ENCODE results near the gene CHTF8.
"Not testable (repeated sequence)": the region's sequence is repeated elsewhere in the genome, so short reads cannot be mapped to it uniquely, and the experiment has no call there.

CHTF8 gene

DNA sequence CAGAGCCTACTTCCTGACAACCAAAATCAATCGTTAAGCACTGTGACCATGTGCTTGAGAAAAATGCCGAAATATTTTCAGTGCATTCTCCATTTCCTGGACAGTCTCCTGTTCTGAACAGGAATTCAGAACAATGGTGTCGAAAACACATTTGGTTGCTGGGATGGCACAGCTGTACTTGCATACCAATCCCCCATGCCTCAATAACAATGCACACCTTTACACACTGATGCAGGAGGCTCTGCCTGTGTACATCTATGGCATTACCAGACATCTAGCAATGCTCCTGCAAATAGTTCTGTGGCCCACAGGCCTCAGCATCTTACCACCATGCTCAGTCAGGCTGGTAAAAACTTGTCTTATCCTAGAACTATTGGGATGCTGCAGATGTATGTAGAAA lies 6.2 kb downstream of the CHTF8 start:
- FAIRE-seq (peak; percentile 23), DNase-seq (ENCODE audit: insufficient read length, low spot score) (no peak)
- no peak for TF ChIP-seq POLR2A (IDR thresholded peaks at IDR 0.05; ENCODE audit: low read depth, low read length)

DNA sequence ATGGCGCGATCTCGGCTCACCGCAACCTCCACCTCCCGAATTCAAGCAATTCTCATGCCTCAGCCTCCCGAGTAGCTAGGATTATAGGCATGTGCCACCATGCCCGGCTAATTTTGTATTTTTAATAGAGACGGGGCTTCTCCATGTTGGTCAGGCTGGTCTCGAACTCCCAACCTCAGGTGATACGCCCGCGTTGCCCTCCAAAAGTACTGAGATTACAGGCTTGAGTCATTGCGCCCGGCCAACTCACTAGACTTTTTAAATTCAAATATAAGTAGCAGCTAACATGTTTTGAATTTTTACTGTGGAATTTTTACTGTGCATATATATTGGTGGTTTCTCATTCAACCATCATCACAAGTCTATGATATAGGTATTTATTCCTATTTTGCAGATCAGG lies 7.4 kb downstream of the CHTF8 start:
- not testable (repeated sequence) for FAIRE-seq

GRCh38 chr16:69124406-69124805 lies 8.0 kb downstream of the CHTF8 start:
- not testable (repeated sequence) for DNase-seq (ENCODE audit: insufficient read length, low spot score); FAIRE-seq

More for the DNA sequence above, 7.4 kb downstream of the CHTF8 start:
- not testable (repeated sequence) for DNase-seq (ENCODE audit: insufficient read length, low spot score)

DNA sequence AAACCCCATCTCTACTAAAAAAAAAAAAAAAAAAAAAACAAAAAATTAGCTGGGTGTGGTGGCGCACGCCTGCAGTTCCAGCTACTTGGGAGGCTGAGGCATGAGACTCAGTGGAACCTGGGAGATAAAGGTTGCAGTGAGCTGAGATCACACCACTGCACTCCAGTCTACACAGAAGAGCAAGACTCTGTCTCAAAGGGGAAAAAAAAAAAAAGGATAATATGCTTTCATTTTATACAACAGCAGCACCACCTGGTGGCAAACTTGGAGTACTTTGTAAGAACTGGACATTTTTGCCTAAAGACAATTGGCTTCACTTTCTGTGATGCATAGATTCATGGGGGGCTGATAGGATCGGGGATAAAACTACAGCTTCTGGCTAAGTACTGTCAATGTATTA lies 8.5 kb downstream of the CHTF8 start:
- peak; percentile 75 for FAIRE-seq
- DNase-seq (ENCODE audit: insufficient read length, low spot score): peak; percentile 47
- TF ChIP-seq POLR2A (IDR thresholded peaks at IDR 0.05; ENCODE audit: low read depth, low read length): no peak

- FAIRE-seq: no peak
- DNase-seq (ENCODE audit: insufficient read length, low spot score): no peak
- TF ChIP-seq POLR2A (IDR thresholded peaks at IDR 0.05; ENCODE audit: low read depth, low read length): no peak
These were observed 12.2 kb downstream of the CHTF8 start for GRCh38 chr16:69120096-69120664.

DNA sequence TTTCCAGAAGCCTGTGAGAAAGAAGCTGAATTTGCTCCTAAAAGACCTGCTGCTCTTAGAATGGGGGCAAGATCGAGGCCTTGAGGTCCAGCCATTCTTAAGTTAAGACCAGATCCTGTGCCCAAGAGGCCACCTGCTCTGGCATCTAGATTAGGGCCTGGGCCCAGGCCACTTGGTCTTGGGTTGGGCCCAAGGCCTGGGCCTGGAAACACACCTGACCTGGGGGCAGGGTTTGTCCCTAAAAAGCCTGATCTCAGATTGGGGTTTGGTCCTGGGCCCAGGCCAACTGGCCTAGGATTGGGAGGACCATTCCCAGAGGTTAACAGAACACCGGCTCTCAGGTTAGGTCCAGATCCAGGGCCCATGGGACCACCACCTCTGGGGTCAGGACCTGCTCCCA lies 12.9 kb downstream of the CHTF8 start:
- TF ChIP-seq POLR2A (IDR thresholded peaks at IDR 0.05; ENCODE audit: low read depth, low read length): no peak
- FAIRE-seq: no peak
- no peak for DNase-seq (ENCODE audit: insufficient read length, low spot score)

- no peak for TF ChIP-seq POLR2A (IDR thresholded peaks at IDR 0.05; ENCODE audit: low read depth, low read length)
- no peak for DNase-seq (ENCODE audit: insufficient read length, low spot score)
- FAIRE-seq: no peak
These were observed 13.4 kb downstream of the CHTF8 start for GRCh38 chr16:69118994-69119393.

- TF ChIP-seq POLR2A (IDR thresholded peaks at IDR 0.05; ENCODE audit: low read depth, low read length): no peak
- DNase-seq (ENCODE audit: insufficient read length, low spot score) (no peak), FAIRE-seq (no peak)
These were observed 13.9 kb downstream of the CHTF8 start for GRCh38 chr16:69118468-69118867.

- no peak for FAIRE-seq
- no peak for TF ChIP-seq POLR2A (IDR thresholded peaks at IDR 0.05; ENCODE audit: low read depth, low read length)
- DNase-seq (ENCODE audit: insufficient read length, low spot score): no peak
These were observed 15.5 kb downstream of the CHTF8 start for GRCh38 chr16:69116906-69117305.

DNA sequence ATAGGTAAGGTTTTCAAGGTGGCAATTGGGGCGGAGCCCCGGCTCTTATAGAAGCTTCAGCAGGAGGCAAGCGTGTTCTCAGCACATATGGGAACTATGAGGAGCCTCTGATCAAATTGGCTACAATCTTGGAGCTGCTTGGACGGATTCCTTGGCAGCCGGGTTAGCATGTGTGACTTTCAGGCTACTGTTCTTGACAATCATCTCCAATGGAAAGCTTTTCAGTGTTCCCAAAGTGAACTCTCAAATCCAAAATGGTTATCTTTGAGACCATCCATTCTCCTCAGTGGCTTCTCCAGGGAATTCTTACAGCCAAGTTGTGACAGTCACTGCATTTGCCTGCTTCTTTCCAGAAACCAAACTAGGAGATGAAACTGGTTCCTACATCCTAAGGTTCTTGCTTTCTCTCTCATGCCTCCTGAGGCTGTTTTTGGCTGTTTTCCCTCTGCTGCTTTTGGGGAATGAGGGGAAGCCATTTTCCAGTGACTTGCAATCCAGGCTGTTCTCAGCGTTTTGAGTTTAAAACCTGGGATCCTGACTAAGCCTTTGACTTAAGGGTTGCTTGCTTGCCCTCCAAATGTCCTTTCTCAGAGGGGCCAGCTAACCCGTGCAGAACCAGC lies 16.0 kb downstream of the CHTF8 start:
- FAIRE-seq (no peak), DNase-seq (ENCODE audit: insufficient read length, low spot score) (no peak)
- no peak for TF ChIP-seq POLR2A (IDR thresholded peaks at IDR 0.05; ENCODE audit: low read depth, low read length)

- DNase-seq (ENCODE audit: insufficient read length, low spot score): no peak
- no peak for FAIRE-seq
- TF ChIP-seq POLR2A (IDR thresholded peaks at IDR 0.05; ENCODE audit: low read depth, low read length): no peak
These were observed 16.6 kb downstream of the CHTF8 start for GRCh38 chr16:69115837-69116236.

DNA sequence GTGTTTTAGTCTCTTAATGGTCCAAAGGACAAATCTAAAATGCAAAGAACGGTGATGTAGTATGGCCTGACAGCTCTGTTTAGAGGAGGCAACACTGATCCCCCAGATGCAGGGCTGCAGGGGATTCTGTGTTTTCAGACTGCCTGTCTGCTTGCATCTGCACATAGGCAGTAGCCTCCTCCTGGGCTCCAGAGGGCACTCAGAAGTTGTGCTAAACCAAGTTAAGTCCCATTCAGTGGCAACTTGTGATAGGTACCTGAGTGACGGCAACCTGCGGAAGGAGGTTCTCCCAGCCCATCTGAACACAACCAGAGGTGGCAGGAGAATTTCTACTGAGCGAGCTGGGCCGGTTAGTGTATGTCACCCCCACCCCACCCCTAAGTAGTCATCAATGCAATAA lies 17.0 kb downstream of the CHTF8 start:
- TF ChIP-seq POLR2A (IDR thresholded peaks at IDR 0.05; ENCODE audit: low read depth, low read length): no peak
- no peak for DNase-seq (ENCODE audit: insufficient read length, low spot score)
- no peak for FAIRE-seq

DNA sequence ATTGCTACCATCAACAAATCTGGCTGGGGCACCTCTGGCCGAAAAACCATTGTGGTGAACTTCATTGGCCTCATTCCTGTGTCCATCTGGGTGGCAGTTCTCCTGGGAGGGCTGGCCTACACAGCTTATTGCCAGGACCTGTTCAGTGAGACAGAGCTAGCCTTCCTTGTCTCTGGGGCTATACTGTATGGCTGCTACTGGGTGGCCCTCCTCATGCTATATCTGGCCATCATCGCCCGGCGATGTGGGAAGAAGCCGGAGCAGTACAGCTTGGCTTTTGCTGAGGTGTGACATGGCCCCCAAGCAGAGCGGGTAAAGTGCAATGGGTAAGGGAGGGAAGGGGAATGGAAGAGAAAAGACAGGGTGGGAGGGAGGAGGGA lies 17.4 kb downstream of the CHTF8 start:
- TF ChIP-seq POLR2A (IDR thresholded peaks at IDR 0.05; ENCODE audit: low read depth, low read length): no peak
- no peak for DNase-seq (ENCODE audit: insufficient read length, low spot score)
- no peak for FAIRE-seq

DNA sequence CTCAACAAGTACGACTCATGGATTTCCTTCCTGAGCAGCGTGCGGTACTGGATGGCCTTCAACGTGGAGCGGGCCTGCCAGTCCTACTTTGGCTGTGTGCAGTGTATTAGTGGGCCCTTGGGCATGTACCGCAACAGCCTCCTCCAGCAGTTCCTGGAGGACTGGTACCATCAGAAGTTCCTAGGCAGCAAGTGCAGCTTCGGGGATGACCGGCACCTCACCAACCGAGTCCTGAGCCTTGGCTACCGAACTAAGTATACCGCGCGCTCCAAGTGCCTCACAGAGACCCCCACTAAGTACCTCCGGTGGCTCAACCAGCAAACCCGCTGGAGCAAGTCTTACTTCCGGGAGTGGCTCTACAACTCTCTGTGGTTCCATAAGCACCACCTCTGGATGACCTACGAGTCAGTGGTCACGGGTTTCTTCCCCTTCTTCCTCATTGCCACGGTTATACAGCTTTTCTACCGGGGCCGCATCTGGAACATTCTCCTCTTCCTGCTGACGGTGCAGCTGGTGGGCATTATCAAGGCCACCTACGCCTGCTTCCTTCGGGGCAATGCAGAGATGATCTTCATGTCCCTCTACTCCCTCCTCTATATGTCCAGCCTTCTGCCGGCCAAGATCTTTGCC lies 17.9 kb downstream of the CHTF8 start:
- TF ChIP-seq POLR2A (IDR thresholded peaks at IDR 0.05; ENCODE audit: low read depth, low read length): no peak
- DNase-seq (ENCODE audit: insufficient read length, low spot score) (no peak), FAIRE-seq (no peak)

- no peak for DNase-seq (ENCODE audit: insufficient read length, low spot score)
- TF ChIP-seq POLR2A (IDR thresholded peaks at IDR 0.05; ENCODE audit: low read depth, low read length): no peak
- FAIRE-seq: no peak
These were observed 19.2 kb downstream of the CHTF8 start for GRCh38 chr16:69113216-69113615.

Measured in H54 (cell line).